Lung (tissue), 12 donors: Measurements from ENCODE around the gene PTPRT. TPM values are rescaled to one million over a fixed set of nuclear protein-coding genes. Genes with fewer than 3 reads are reported as not detected.
A peak's percentile ranks its signal among the peaks of the same experiment; 100 is the strongest.

Experiments used
- ATAC-seq: fragments of 200-7000 bp; cut with Tn5 transposase; one replicate; pipeline ENCODE4 v1.9.1; 2020; ENCODE audit warnings: moderate number of reproducible peaks; ENCODE audit not compliant: insufficient read depth, low FRiP score
- DNase-seq, 3 donors: peaks; one replicate each; pipeline ENCODE4 v3.0.0-alpha.2; 2013 to 2017
- H3K27ac ChIP-seq, 2 donors: one replicate each; pipeline ENCODE4 v1.5.1; 2013; ENCODE audit warnings: mild to moderate bottlenecking in 2 of 2, moderate library complexity in 2 of 2, control low read depth in 1 of 2, inconsistent platforms in 1 of 2, low read depth in 1 of 2, low read length in 1 of 2
- H3K27me3 ChIP-seq, 3 donors: one replicate each; pipeline ENCODE4 v1.5.1; 2013; ENCODE audit warnings: low read length in 2 of 3; ENCODE audit not compliant: control insufficient read depth in 3 of 3, insufficient read depth in 3 of 3
- H3K36me3 ChIP-seq, 4 donors: one replicate each; pipeline ENCODE4 v1.5.1; 2013; ENCODE audit warnings: low read length in 4 of 4, mild to moderate bottlenecking in 1 of 4, moderate library complexity in 1 of 4; ENCODE audit not compliant: control insufficient read depth in 4 of 4, insufficient read depth in 4 of 4
- H3K4me1 ChIP-seq, 5 donors: one replicate each; pipeline ENCODE4 v1.5.1; 2013; ENCODE audit warnings: low read length in 5 of 5, mild to moderate bottlenecking in 2 of 5, moderate library complexity in 1 of 5; ENCODE audit not compliant: control insufficient read depth in 5 of 5, insufficient read depth in 5 of 5
- H3K4me3 ChIP-seq: one replicate; pipeline ENCODE4 v1.5.1; 2013; ENCODE audit warnings: mild to moderate bottlenecking, control low read depth, moderate library complexity
- H3K9ac ChIP-seq, 2 donors: one replicate each; pipeline ENCODE4 v1.5.1; 2013; ENCODE audit warnings: low read length in 2 of 2, control low read depth in 1 of 2; ENCODE audit not compliant: insufficient read depth in 1 of 2
- H3K9me3 ChIP-seq, 4 donors: one replicate each; pipeline ENCODE4 v1.5.1; 2013; ENCODE audit warnings: low read length in 3 of 4, mild to moderate bottlenecking in 1 of 4, moderate library complexity in 1 of 4; ENCODE audit not compliant: control insufficient read depth in 4 of 4, insufficient read depth in 3 of 4
- CTCF ChIP-seq: IDR thresholded peaks from 2 replicates; pipeline ENCODE4 v1.5.1; 2012; ENCODE audit warnings: mild to moderate bottlenecking; ENCODE audit errors: control extremely low read depth, extremely low read depth
- WGBS, 2 donors: extraction: QIAGEN DNeasy Blood & Tissue Kit; methylation state at CpG; one replicate each; pipeline ENCODE4 v1.1.7; 2013; 5-methylcytosine and 5-hydroxymethylcytosine counted together
- polyA plus RNA-seq, 2 donors: library from polyadenylated mRNA; stranded (reverse); fragments of 200-250 nt; gene quantifications; one replicate each; pipeline ENCODE4 v1.2.1, GENCODE V29; 2013
- total RNA-seq, 2 donors: library from RNA; depleted of rRNA in 1 of 2; stranded (reverse); fragments of >200 nt in 1 of 2; gene quantifications; one replicate each; pipeline ENCODE4 v1.2.1, GENCODE V29; 2014 to 2021
- donor health status: control.
- donor health status: control.
- donor health status: Bipolar disorder and iron deficiency.
- donor health status: healthy.
- donor health status: DM: yes; HTN: yes; CAD: no.

The PTPRT gene
- total and polyA plus RNA-seq, 4 donors: 0.37 to 13.8 (median 6.1) TPM

GRCh38 chr20:42338294-42339201, 851.2 kb downstream of the PTPRT start:
- Histone ChIP-seq H3K4me1 (peaks cover 0 to 29% (median 17%) of the 10 kb centered on the region in 5 donors), H3K36me3 (no peaks in the 10 kb centered on the region), H3K9me3 (no peaks in the 10 kb centered on the region), H3K4me3 (no peak overlapping the region), H3K27me3 (no peaks in the 10 kb centered on the region), H3K9ac (no peak overlapping the region), H3K27ac (peak overlapping the region in 1 of 2 donors; percentile 65)
- peak in 2 of 3 donors; percentile 60 to 77 for DNase-seq
- WGBS, 2 donors: 43 to 44% methylated on average over 5 of the region's 5 CpGs
- no peak for TF ChIP-seq CTCF
- no peak for ATAC-seq

DNA sequence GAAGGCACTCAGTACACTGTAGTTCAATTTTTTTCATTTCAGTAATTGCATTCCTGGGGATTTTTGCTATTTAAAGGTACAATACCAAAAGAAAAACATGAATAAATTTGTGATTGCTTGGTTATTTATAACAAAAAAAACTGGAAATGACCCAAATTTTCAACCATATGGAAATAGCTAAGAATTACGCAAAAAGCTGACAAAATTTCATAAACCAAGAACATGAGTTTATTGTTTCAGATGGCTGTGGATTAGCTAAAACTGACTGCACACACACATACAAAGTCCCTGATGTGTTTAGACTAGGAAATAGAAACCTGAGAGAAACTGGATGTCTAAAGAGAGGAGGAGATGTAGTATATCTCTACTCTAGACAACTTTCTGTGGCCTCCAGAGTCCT, 853.1 kb downstream of the PTPRT start:
- DNase-seq (peak in 2 of 3 donors; percentile 68 to 82), ATAC-seq (no peak)
- WGBS, 2 donors: 78 to 93% methylated on average over 1 of the region's 1 CpG
- Histone ChIP-seq H3K27me3 (no peaks in the 10 kb centered on the region), H3K27ac (peak overlapping the region in 1 of 2 donors; percentile 9), H3K9ac (no peak overlapping the region), H3K4me1 (peaks cover 0 to 29% (median 17%) of the 10 kb centered on the region in 5 donors), H3K9me3 (no peaks in the 10 kb centered on the region), H3K36me3 (no peaks in the 10 kb centered on the region), H3K4me3 (no peak overlapping the region)
- TF ChIP-seq CTCF: no peak

DNA sequence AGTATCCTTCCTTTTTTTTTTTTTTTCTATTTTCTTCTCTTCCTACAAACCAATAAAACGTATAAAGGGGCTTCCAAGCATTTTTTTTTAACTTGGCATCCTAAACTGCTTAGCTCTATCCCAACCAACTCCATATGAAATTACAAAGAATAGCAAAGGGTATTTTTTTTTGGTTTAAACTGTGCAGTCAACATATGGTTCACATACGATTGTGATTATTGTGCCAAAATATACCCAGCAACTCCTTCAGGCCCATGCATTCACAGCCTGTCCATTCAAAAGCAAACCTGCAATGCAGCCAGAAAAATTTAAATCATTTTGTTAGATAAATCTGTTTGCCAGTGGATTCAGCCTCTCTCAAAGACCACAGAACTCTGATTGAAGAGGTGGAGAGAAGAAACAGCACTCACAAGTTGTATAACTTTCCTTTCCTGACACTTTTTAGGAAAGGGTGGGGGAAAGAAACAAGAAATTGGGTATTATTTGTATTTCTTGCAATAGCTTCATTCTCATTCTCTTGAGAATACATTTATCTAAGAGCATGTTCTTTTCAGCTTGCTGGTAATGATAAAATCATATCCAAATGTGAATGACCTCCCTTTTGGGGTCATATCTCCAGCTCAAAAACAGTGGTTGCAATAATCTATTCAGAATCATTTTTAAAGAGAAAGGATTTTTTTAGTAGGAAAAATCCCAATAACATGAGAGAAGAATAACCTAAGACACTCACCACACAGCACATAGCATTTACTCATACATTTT, 870.3 kb downstream of the PTPRT start:
- ATAC-seq (no peak), DNase-seq (peak in 2 of 3 donors; percentile 18 to 38)
- Histone ChIP-seq H3K27me3 (peaks cover 0 to 6% (median 0%) of the 10 kb centered on the region in 3 donors), H3K4me1 (peaks cover 0 to 3% (median 0%) of the 10 kb centered on the region in 5 donors), H3K9ac (no peak overlapping the region), H3K36me3 (no peaks in the 10 kb centered on the region), H3K9me3 (peaks cover 0 to 5% (median 0%) of the 10 kb centered on the region in 4 donors), H3K4me3 (no peak overlapping the region), H3K27ac (no peak overlapping the region)
- 67 to 80% methylated on average over 2 of the region's 2 CpGs for WGBS, 2 donors
- no peak for TF ChIP-seq CTCF
